Upper lobe of left lung (tissue), 6 donors: ENCODE data around the gene TOM1L2. TPM values are rescaled to one million over a fixed set of nuclear protein-coding genes. Genes with fewer than 3 reads are reported as not detected.
A peak's percentile ranks its signal among the peaks of the same experiment; 100 is the strongest.

Source experiments
- ATAC-seq, 2 donors: fragments of 200-7000 bp; cut with Tn5 transposase; one replicate each; pipeline ENCODE4 v1.9.1; 2022; ENCODE audit warnings: mild to moderate bottlenecking in 2 of 2, moderate library complexity in 2 of 2; ENCODE audit not compliant: low FRiP score in 2 of 2
- DNase-seq, 2 donors: peaks; one replicate each; pipeline ENCODE4 v3.0.0-alpha.2; 2019 to 2020
- H3K27ac ChIP-seq, 4 donors: fragments of 200-600 bp; sonication (generic); one replicate each; pipeline ENCODE4 v1.5.1; 2016 to 2019
- H3K27me3 ChIP-seq, 4 donors: fragments of 200-600 bp; sonication (generic); one replicate each; pipeline ENCODE4 v1.5.1; 2017 to 2019
- H3K36me3 ChIP-seq, 4 donors: fragments of 200-600 bp; sonication (generic); one replicate each; pipeline ENCODE4 v1.5.1; 2016 to 2019
- H3K4me1 ChIP-seq, 4 donors: fragments of 200-600 bp; sonication (generic); one replicate each; pipeline ENCODE4 v1.5.1; 2018 to 2019
- H3K4me3 ChIP-seq, 4 donors: fragments of 200-600 bp; sonication (generic); one replicate each; pipeline ENCODE4 v1.5.1; 2017 to 2019; ENCODE audit warnings: mild to moderate bottlenecking in 2 of 4, moderate library complexity in 1 of 4
- H3K9me3 ChIP-seq, 4 donors: fragments of 200-600 bp; sonication (generic); one replicate each; pipeline ENCODE4 v1.5.1; 2018 to 2019
- EP300 ChIP-seq, 4 donors: sonication (generic); formaldehyde crosslinking; IDR thresholded peaks; one replicate each; pipeline ENCODE4 v1.5.1; 2017; ENCODE audit warnings: antibody characterized with exemption in 4 of 4, control low read depth in 2 of 4
- POLR2A ChIP-seq, 4 donors: fragments of 450-650 bp; IDR thresholded peaks; one replicate each; pipeline ENCODE4 v1.5.1; 2016 to 2017; ENCODE audit warnings: antibody characterized with exemption in 4 of 4, mild to moderate bottlenecking in 2 of 4
- POLR2AphosphoS5 ChIP-seq, 2 donors: sonication (generic); formaldehyde crosslinking; IDR thresholded peaks; one replicate each; pipeline ENCODE4 v1.5.1; 2017; ENCODE audit warnings: antibody characterized with exemption in 2 of 2
- WGBS, 2 donors: methylation state at CpG; one replicate each; pipeline ENCODE4 v1.1.5; 2017 to 2018; 5-methylcytosine and 5-hydroxymethylcytosine counted together
- total RNA-seq, 6 donors: library from RNA; depleted of rRNA in 4 of 6; stranded (reverse); fragments of >200 nt in 4 of 6; gene quantifications; one replicate each; pipeline versions ENCODE4 v1.1.0 to v1.2.1, GENCODE V29; 2016 to 2021
- TF ChIP-seq, protein P1 (sequence below), 6 experiments: fragments of 450-650 bp in 4 of 6; fragments of 200-600 bp in 2 of 6; sonication (generic) in 2 of 6; IDR thresholded peaks; one replicate each; pipeline ENCODE4 v1.5.1; 2016 to 2019; ENCODE audit warnings: antibody characterized with exemption in 6 of 6
- donor health status: DM: no; HTN: no; CAD: no; lungs with moderate emphysema.
- donor health status: DM: no; HTN: yes; CAD: no; lungs with severe emphysema.

The TOM1L2 gene
- total RNA-seq, 6 donors from 2014 or later, result 54.2 to 134 (median 72.9) TPM

DNA sequence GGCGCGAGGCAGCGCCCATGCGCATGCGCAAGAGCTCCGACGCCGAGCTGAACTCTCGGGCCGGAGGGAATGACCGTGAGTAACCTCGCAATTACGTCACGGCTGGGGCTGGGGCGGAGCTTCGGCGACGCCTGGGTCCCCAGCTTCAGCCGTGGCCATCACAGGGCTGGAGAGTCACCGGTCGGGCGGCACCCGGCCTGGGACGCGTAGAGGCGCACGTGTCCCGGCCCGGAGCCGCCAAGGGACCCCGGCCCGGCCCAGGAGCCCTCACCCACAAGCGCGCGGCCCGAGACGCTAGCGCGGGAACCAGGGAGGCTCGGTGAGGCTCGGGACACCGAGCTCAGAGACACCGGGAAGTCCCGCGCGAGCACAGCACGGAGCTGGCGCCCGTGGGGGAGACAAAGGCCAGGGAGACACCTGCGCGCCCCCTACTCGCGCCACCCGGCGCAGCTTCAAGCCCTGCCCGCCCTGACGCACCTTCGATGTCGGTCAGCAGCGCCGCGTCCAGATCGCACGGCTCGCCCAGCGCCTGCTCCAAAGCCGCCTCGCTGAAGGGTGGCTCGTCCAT lies 135.9 kb downstream of the TOM1L2 start:
- H3K4me3 ChIP-seq, result peak overlapping the region; percentile 67 to 96 (median 77)
- peak overlapping the region; percentile 97 to 99 (median 99) for H3K27ac ChIP-seq
- no peaks in the 10 kb centered on the region for H3K9me3 ChIP-seq
- ATAC-seq (peak; percentile 87), DNase-seq (peak; percentile 98 to 99)
- 0% methylated on average over 4 to 9 of the region's 69 CpGs for WGBS, 2 donors
- H3K27me3 ChIP-seq, result no peaks in the 10 kb centered on the region
- H3K36me3 ChIP-seq, result peaks cover 0 to 10% (median under 1%) of the 10 kb centered on the region in 4 donors
- peaks cover 50 to 85% (median 69%) of the 10 kb centered on the region in 4 donors for H3K4me1 ChIP-seq
- TF ChIP-seq, protein P1, sequence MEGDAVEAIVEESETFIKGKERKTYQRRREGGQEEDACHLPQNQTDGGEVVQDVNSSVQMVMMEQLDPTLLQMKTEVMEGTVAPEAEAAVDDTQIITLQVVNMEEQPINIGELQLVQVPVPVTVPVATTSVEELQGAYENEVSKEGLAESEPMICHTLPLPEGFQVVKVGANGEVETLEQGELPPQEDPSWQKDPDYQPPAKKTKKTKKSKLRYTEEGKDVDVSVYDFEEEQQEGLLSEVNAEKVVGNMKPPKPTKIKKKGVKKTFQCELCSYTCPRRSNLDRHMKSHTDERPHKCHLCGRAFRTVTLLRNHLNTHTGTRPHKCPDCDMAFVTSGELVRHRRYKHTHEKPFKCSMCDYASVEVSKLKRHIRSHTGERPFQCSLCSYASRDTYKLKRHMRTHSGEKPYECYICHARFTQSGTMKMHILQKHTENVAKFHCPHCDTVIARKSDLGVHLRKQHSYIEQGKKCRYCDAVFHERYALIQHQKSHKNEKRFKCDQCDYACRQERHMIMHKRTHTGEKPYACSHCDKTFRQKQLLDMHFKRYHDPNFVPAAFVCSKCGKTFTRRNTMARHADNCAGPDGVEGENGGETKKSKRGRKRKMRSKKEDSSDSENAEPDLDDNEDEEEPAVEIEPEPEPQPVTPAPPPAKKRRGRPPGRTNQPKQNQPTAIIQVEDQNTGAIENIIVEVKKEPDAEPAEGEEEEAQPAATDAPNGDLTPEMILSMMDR (IDR thresholded peaks at IDR 0.05), result peak in 3 of 6 experiments; percentile 2 to 19 (median 9)
- peak in 1 of 4 donors; percentile 90 for TF ChIP-seq EP300 (IDR thresholded peaks at IDR 0.05)
- peak; percentile 89 to 99 for TF ChIP-seq POLR2AphosphoS5 (IDR thresholded peaks at IDR 0.05)
- TF ChIP-seq POLR2A (IDR thresholded peaks at IDR 0.05), result peak in 3 of 4 donors; percentile 98 to 100 (median 99)

DNA sequence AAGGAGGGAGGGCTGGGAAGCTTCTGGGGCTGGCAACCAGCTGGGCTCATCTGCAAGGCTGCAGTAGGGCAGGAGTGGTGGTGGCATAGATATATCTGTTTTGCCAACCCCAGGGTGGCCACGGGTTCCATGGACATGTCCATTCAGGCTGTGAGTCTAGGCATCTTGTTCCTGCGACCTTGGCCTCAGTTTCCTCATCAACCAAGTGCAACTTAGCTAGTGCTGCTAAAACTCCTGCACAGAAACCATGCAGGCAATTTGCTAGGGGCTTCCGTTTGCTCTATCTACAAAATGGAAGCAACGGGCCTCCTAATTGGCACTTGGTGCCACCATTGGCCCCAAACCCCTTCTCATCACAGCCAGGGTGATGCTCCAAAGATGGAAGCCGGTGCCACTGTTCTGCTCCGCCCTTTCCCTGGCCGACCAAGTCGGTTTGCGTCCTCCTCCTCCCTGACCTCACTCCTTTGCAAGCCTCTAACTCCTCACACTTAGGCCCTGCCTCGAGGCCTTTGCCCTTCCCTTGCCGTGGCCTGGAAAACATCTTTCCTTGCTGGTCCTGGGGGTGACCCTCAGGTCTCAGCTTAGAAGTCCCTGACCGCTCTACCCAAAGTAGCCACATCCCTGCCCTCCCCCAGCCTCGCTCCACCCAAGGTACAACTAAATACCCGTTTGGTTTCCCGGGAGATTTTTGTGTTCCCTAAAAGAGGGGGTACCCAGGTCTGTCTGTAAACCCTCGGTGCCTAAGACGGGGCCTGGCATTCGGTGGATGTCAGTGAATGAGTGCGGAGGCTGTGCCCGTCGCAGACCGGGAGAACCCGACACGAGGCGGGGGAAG lies 136.6 kb downstream of the TOM1L2 start:
- H3K4me3 ChIP-seq, result peak overlapping the region; percentile 34 to 96 (median 72)
- peaks cover 50 to 85% (median 64%) of the 10 kb centered on the region in 4 donors for H3K4me1 ChIP-seq
- no peaks in the 10 kb centered on the region for H3K9me3 ChIP-seq
- no peaks in the 10 kb centered on the region for H3K27me3 ChIP-seq
- WGBS, 2 donors, result 30 to 35% methylated on average over 22 to 24 of the region's 25 CpGs
- ATAC-seq, result no peak
- H3K36me3 ChIP-seq, result peaks cover 0 to 12% (median 1%) of the 10 kb centered on the region in 4 donors
- no peak for TF ChIP-seq POLR2AphosphoS5 (IDR thresholded peaks at IDR 0.05)
- TF ChIP-seq, protein P1 (IDR thresholded peaks at IDR 0.05), result no peak
- no peak for TF ChIP-seq EP300 (IDR thresholded peaks at IDR 0.05)
- TF ChIP-seq POLR2A (IDR thresholded peaks at IDR 0.05), result no peak
- peak overlapping the region; percentile 97 to 99 (median 99) for H3K27ac ChIP-seq
- no peak for DNase-seq

DNA sequence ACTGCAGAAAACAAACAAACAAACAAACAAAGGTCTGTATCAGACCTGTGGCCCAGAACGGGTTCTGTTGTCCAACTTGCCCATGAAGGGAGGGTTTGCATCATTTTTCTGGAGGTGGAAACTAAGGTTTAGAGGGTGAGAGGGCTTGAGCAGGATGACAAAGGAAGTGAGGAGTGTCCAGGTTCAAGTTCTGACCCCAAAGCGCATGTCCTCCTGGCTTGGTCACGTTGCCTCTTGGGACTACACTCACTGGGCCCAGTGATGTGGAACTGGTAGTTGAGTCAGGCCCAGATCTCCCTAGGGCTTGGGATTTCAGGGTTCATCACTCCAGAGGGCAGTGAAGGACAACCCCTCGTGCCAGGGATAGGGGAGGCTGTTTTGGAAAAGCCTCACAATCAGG lies 137.2 kb downstream of the TOM1L2 start:
- no peaks in the 10 kb centered on the region for H3K27me3 ChIP-seq
- H3K4me1 ChIP-seq, result peaks cover 49 to 87% (median 67%) of the 10 kb centered on the region in 4 donors
- DNase-seq (no peak), ATAC-seq (no peak)
- H3K9me3 ChIP-seq, result no peaks in the 10 kb centered on the region
- peak overlapping the region in 2 of 4 donors; percentile 67 to 78 for H3K4me3 ChIP-seq
- TF ChIP-seq EP300 (IDR thresholded peaks at IDR 0.05) (no peak), POLR2AphosphoS5 (IDR thresholded peaks at IDR 0.05) (no peak), POLR2A (IDR thresholded peaks at IDR 0.05) (no peak)
- TF ChIP-seq, protein P1 (IDR thresholded peaks at IDR 0.05), result no peak
- 61 to 91% methylated on average over 4 of the region's 4 CpGs for WGBS, 2 donors
- peaks cover 0 to 12% (median 1%) of the 10 kb centered on the region in 4 donors for H3K36me3 ChIP-seq
- peak overlapping the region in 3 of 4 donors; percentile 13 to 99 (median 99) for H3K27ac ChIP-seq

DNA sequence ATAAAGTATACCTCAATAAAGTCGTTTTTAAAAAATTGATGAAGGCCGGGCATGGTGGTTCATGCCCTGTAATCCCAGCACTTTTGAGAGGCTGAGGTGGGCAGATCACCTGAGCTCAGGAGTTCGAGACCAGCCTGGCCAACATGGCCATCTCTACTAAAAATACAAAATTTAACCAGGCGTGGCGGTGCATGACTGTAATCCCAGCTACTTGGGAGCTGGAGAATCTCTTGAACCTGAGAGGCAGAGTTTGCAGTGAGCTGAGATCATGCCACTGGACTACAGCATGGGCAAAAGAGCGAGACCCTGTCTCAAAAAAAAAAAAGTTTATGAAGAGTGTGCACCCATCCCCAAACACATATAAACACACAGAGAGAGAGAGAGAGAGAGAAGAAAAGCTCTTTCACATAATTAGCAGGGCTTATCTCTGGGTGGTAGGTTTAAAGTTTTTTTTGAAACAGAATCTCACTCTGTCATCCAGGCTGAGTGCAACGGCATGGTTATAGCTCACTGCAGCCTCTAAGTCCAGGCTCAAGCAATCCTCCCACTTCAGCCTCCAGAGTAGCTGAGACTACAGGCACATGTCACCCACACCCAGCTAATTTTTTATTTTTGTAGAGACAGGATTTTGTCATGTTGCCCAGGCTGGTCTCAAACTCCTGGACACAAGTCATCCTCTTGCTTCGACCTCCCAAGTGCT lies 138.4 kb downstream of the TOM1L2 start:
- DNase-seq (no peak), ATAC-seq (no peak)
- TF ChIP-seq POLR2A (IDR thresholded peaks at IDR 0.05), result no peak
- TF ChIP-seq EP300 (IDR thresholded peaks at IDR 0.05), result no peak
- TF ChIP-seq, protein P1 (IDR thresholded peaks at IDR 0.05), result no peak
- peaks cover 0 to 12% (median 1%) of the 10 kb centered on the region in 4 donors for H3K36me3 ChIP-seq
- no peak overlapping the region for H3K4me3 ChIP-seq
- H3K9me3 ChIP-seq, result no peaks in the 10 kb centered on the region
- peak overlapping the region in 1 of 4 donors; percentile 11 for H3K27ac ChIP-seq
- peaks cover 38 to 80% (median 57%) of the 10 kb centered on the region in 4 donors for H3K4me1 ChIP-seq
- no peaks in the 10 kb centered on the region for H3K27me3 ChIP-seq
- WGBS, 2 donors, result 79 to 80% methylated on average over 8 of the region's 8 CpGs
